HEK293 (cell line): ENCODE data around the gene METAP1.

Experiments used
- CTCF ChIA-PET: fragments of 350-600 bp; formaldehyde crosslinking; extraction: SDS; loops from one replicate; lab custom pipeline; 2021; ENCODE audit warnings: antibody characterized with exemption; lab: Yijun Ruan, JAX
- POLR2A ChIA-PET: fragments of 300-600 bp; formaldehyde crosslinking; extraction: SDS; loops from one replicate; lab custom pipeline; 2020; ENCODE audit warnings: antibody characterized with exemption, inconsistent platforms; lab: Yijun Ruan, JAX
- H3K27ac ChIP-seq: fragments of 200-500 bp; sonication (Bioruptor generic); 2 replicates; pipeline ENCODE4 v1.5.1; 2014; ENCODE audit warnings: low read depth, low read length, control low read depth, inconsistent platforms; ENCODE audit errors: extremely low read depth
- H3K36me3 ChIP-seq, 2 experiments: fragments of 200-500 bp in 1 of 2; sonication (Bioruptor generic) in 1 of 2; 1 replicate in 1 of 2; 2 replicates in 1 of 2; pipeline ENCODE4 v1.5.1; 2014 to 2017; ENCODE audit warnings: inconsistent platforms in 2 of 2, low read length in 2 of 2; ENCODE audit not compliant: control insufficient read depth in 2 of 2, insufficient read depth in 1 of 2
- H3K4me1 ChIP-seq: fragments of 200-500 bp; sonication (Bioruptor generic); 2 replicates; pipeline ENCODE4 v1.5.1; 2014; ENCODE audit warnings: mild to moderate bottlenecking, low read length, inconsistent platforms; ENCODE audit not compliant: control insufficient read depth, insufficient read depth
- H3K4me3 ChIP-seq: 2 replicates; pipeline ENCODE4 v1.5.1; 2011; ENCODE audit warnings: low read depth, mild to moderate bottlenecking, control low read depth, low read length, moderate library complexity
- H3K9me3 ChIP-seq: fragments of 200-500 bp; sonication (Bioruptor generic); 2 replicates; pipeline ENCODE4 v1.5.1; 2014; ENCODE audit warnings: low read depth, low read length, inconsistent platforms; ENCODE audit not compliant: control insufficient read depth, insufficient read depth
- ATF2 ChIP-seq: fragments of 450-650 bp; formaldehyde crosslinking; IDR thresholded peaks from 2 replicates; pipeline ENCODE4 v1.5.1; 2016; ENCODE audit warnings: missing biosample characterization, missing genetic modification characterization, low read depth
- GLIS2 ChIP-seq: fragments of 450-650 bp; formaldehyde crosslinking; IDR thresholded peaks from 2 replicates; pipeline ENCODE4 v1.5.1; 2016; ENCODE audit warnings: missing biosample characterization, missing genetic modification characterization
- HOXC10 ChIP-seq: sonication (generic); formaldehyde crosslinking; IDR thresholded peaks from 2 replicates; pipeline ENCODE4 v1.8.1; 2023; ENCODE audit warnings: mild to moderate bottlenecking, missing genetic modification reagents
- KLF1 ChIP-seq: fragments of 450-650 bp; formaldehyde crosslinking; IDR thresholded peaks from 2 replicates; pipeline ENCODE4 v1.5.1; 2016; ENCODE audit warnings: missing biosample characterization, missing genetic modification characterization
- KLF16 ChIP-seq: fragments of 450-650 bp; formaldehyde crosslinking; IDR thresholded peaks from 2 replicates; pipeline ENCODE4 v1.5.1; 2017; ENCODE audit warnings: missing biosample characterization, missing genetic modification characterization
- KLF7 ChIP-seq: fragments of 450-650 bp; formaldehyde crosslinking; IDR thresholded peaks from 2 replicates; pipeline ENCODE4 v1.5.1; 2016; ENCODE audit warnings: missing biosample characterization, missing genetic modification characterization, borderline replicate concordance
- PBX3 ChIP-seq: sonication (generic); formaldehyde crosslinking; IDR thresholded peaks from 2 replicates; pipeline ENCODE4 v1.8.1; 2022; ENCODE audit warnings: mild to moderate bottlenecking, moderate library complexity, missing genetic modification reagents
- PRDM1 ChIP-seq: fragments of 450-650 bp; formaldehyde crosslinking; IDR thresholded peaks from 2 replicates; pipeline ENCODE4; 2016; ENCODE audit warnings: missing biosample characterization, missing genetic modification characterization
- RBAK ChIP-seq: fragments of 450-650 bp; formaldehyde crosslinking; IDR thresholded peaks from 2 replicates; pipeline ENCODE4 v1.5.1; 2016; ENCODE audit warnings: missing biosample characterization, missing genetic modification characterization
- REPIN1 ChIP-seq: fragments of 450-650 bp; formaldehyde crosslinking; IDR thresholded peaks from 2 replicates; pipeline ENCODE4 v1.5.1; 2017; ENCODE audit warnings: missing biosample characterization, missing genetic modification characterization, low read depth
- TSHZ1 ChIP-seq: fragments of 450-650 bp; formaldehyde crosslinking; IDR thresholded peaks from 2 replicates; pipeline ENCODE4 v1.5.1; 2016; ENCODE audit warnings: missing biosample characterization, missing genetic modification characterization, borderline replicate concordance
- ZBTB44 ChIP-seq: fragments of 450-650 bp; IDR thresholded peaks from 2 replicates; pipeline ENCODE4 v1.5.1; 2018; ENCODE audit warnings: missing biosample characterization, mild to moderate bottlenecking, missing genetic modification characterization
- ZFHX2 ChIP-seq: fragments of 450-650 bp; formaldehyde crosslinking; conservative IDR thresholded peaks from 2 replicates; pipeline ENCODE4 v1.5.1; 2016; ENCODE audit warnings: missing biosample characterization, missing genetic modification characterization
- ZFP41 ChIP-seq: fragments of 450-650 bp; formaldehyde crosslinking; IDR thresholded peaks from 2 replicates; pipeline ENCODE4 v1.5.1; 2016; ENCODE audit warnings: missing biosample characterization, missing genetic modification characterization, borderline replicate concordance
- ZNF132 ChIP-seq: fragments of 450-650 bp; formaldehyde crosslinking; IDR thresholded peaks from 2 replicates; pipeline ENCODE4 v1.5.1; 2017; ENCODE audit warnings: missing biosample characterization, missing genetic modification characterization, borderline replicate concordance
- ZNF157 ChIP-seq: fragments of 450-650 bp; formaldehyde crosslinking; IDR thresholded peaks from 2 replicates; pipeline ENCODE4 v1.5.1; 2016; ENCODE audit warnings: missing biosample characterization, missing genetic modification characterization
- ZNF175 ChIP-seq: fragments of 450-650 bp; formaldehyde crosslinking; IDR thresholded peaks from 2 replicates; pipeline ENCODE4 v1.5.1; 2016; ENCODE audit warnings: missing biosample characterization, missing genetic modification characterization
- ZNF202 ChIP-seq: fragments of 450-650 bp; formaldehyde crosslinking; IDR thresholded peaks from 2 replicates; pipeline ENCODE4 v1.5.1; 2016; ENCODE audit warnings: missing biosample characterization, missing genetic modification characterization, borderline replicate concordance
- ZNF211 ChIP-seq: fragments of 450-650 bp; formaldehyde crosslinking; IDR thresholded peaks from 2 replicates; pipeline ENCODE4 v1.5.1; 2016; ENCODE audit warnings: low read depth, missing biosample characterization, missing genetic modification characterization
- ZNF350 ChIP-seq: fragments of 450-650 bp; formaldehyde crosslinking; IDR thresholded peaks from 2 replicates; pipeline ENCODE4 v1.5.0; 2017; ENCODE audit warnings: missing biosample characterization, mild to moderate bottlenecking, missing genetic modification characterization
- ZNF488 ChIP-seq: fragments of 450-650 bp; formaldehyde crosslinking; IDR thresholded peaks from 2 replicates; pipeline ENCODE4 v1.5.1; 2016; ENCODE audit warnings: missing biosample characterization, missing genetic modification characterization
- ZNF596 ChIP-seq: fragments of 450-650 bp; IDR thresholded peaks from 2 replicates; pipeline ENCODE4 v1.5.0; 2018; ENCODE audit warnings: missing biosample characterization, mild to moderate bottlenecking, missing genetic modification characterization, moderate library complexity
- ZNF629 ChIP-seq: fragments of 450-650 bp; formaldehyde crosslinking; IDR thresholded peaks from 2 replicates; pipeline ENCODE4 v1.5.1; 2017; ENCODE audit warnings: missing biosample characterization, missing genetic modification characterization
- ZNF776 ChIP-seq: fragments of 450-650 bp; formaldehyde crosslinking; IDR thresholded peaks from 2 replicates; pipeline ENCODE4 v1.5.0; 2017; ENCODE audit warnings: missing biosample characterization, missing genetic modification characterization, borderline replicate concordance
- ZNF785 ChIP-seq: fragments of 450-650 bp; formaldehyde crosslinking; IDR thresholded peaks from 2 replicates; pipeline ENCODE4 v1.5.1; 2016; ENCODE audit warnings: missing biosample characterization, missing genetic modification characterization

METAP1 gene

GRCh38 chr4:98963538-98964433 is 31.7 kb upstream of the METAP1 start (continued):
- no peak for TF ChIP-seq ZNF629 (tag by site-specific recombination)
- TF ChIP-seq ZFHX2 (tag by site-specific recombination): peak; percentile 81
- no peak for TF ChIP-seq TSHZ1 (tag by site-specific recombination)
- TF ChIP-seq KLF16: no peak
- no peak for TF ChIP-seq PBX3 (CRISPR knock-in tag)
- peak; percentile 80 for TF ChIP-seq PRDM1 (tag by site-specific recombination)
- no peak for TF ChIP-seq REPIN1 (tag by site-specific recombination)
- no peak for TF ChIP-seq ZNF596 (tag by site-specific recombination)
- no peak for TF ChIP-seq ZNF132
- no peak for TF ChIP-seq ZNF350 (tag by site-specific recombination)
- TF ChIP-seq HOXC10 (CRISPR knock-in tag): no peak
- no peak for TF ChIP-seq ZFP41 (tag by site-specific recombination)
- no peak for TF ChIP-seq KLF7 (tag by site-specific recombination)
- no peak for TF ChIP-seq ZNF785 (tag by site-specific recombination)

GRCh38 chr4:98966926-98967325 is 28.6 kb upstream of the METAP1 start:
- Histone ChIP-seq H3K9me3 (no peaks in the 10 kb centered on the region), H3K4me1 (no peaks in the 10 kb centered on the region), H3K36me3 (no peaks in the 10 kb centered on the region), H3K27ac (no peak overlapping the region), H3K4me3 (no peak overlapping the region)
- ChIA-PET POLR2A (no interaction called here), CTCF (no interaction called here)
- TF ChIP-seq KLF1 (tag by site-specific recombination) (no peak), ZNF211 (no peak), GLIS2 (tag by site-specific recombination) (no peak), ZNF157 (no peak), ZNF175 (tag by site-specific recombination) (no peak), ZFP41 (tag by site-specific recombination) (no peak), ZNF202 (tag by site-specific recombination) (no peak), ZBTB44 (no peak), RBAK (tag by site-specific recombination) (no peak), ZNF488 (tag by site-specific recombination) (no peak), ATF2 (tag by site-specific recombination) (no peak), ZNF776 (tag by site-specific recombination) (no peak)
